Choroid plexus epithelial cell (primary cell): ENCODE data around the gene SULT1C4.
A peak's percentile ranks its signal among the peaks of the same experiment; 100 is the strongest.
"Not testable (repeated sequence)": the region's sequence is repeated elsewhere in the genome, so short reads cannot be mapped to it uniquely, and the experiment has no call there.

ENCODE experiments used
- DNase-seq: peaks from one replicate; pipeline ENCODE4 v3.0.0-alpha.2; 2010; ENCODE audit warnings: low read depth
- H3K4me3 ChIP-seq: 2 replicates; pipeline ENCODE4 v1.5.1; 2011; ENCODE audit warnings: low read depth, mild to moderate bottlenecking, control low read depth, low read length, moderate library complexity
- CTCF ChIP-seq: conservative IDR thresholded peaks from 2 replicates; pipeline ENCODE4 v1.5.1; 2011; ENCODE audit warnings: low read depth, mild to moderate bottlenecking, control low read depth, inconsistent platforms, low read length, moderate library complexity

The SULT1C4 gene

GRCh38 chr2:108348816-108349570 is 28.8 kb upstream of the SULT1C4 start:
- DNase-seq, result no peak
- TF ChIP-seq CTCF, result no peak
- no peak overlapping the region for H3K4me3 ChIP-seq

GRCh38 chr2:108349571-108349928 is 28.2 kb upstream of the SULT1C4 start:
- no peak overlapping the region for H3K4me3 ChIP-seq
- no peak for TF ChIP-seq CTCF
- DNase-seq, result no peak

DNA sequence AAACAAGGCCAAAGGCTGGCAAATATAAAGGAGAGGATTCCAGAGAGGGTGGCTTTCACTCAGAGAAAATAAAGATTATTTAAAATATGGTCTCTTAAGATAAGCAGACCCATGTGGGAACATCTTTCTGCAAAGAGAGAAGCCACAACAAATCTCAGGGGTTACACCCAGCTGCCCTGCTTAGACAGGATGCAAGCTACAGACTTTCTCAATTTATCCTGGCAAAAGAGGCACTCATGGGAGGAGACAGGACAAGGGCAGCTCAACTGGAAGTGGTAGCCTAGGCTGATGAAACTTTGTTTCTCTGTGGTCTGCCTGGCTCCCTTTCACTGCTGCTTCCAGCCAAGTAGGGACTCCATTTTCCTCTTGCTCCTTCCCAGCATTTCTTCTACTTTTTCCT is 25.9 kb upstream of the SULT1C4 start:
- H3K4me3 ChIP-seq, result no peak overlapping the region
- TF ChIP-seq CTCF, result no peak
- peak; percentile 36 for DNase-seq

DNA sequence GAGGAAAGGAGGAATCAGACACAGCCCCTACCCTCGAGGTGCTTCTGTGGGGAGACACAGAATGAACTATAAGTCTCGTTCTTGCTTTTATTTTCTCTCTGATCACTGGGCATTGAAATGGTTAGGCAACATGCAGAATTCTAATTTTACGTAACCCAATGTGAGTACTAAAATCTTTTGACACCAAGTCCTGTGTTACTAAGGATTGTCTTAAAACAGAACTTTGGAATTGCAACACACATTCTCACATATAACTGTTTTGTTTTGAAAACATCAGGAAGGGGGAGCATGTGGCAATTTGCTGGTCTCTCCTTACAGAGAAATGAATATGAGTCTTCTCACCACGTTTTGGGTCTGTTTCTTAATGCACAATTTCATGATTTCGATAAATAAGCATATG is 23.6 kb upstream of the SULT1C4 start:
- no peak overlapping the region for H3K4me3 ChIP-seq
- TF ChIP-seq CTCF, result no peak
- peak; percentile 39 for DNase-seq

- no peak overlapping the region for H3K4me3 ChIP-seq
- no peak for DNase-seq
- TF ChIP-seq CTCF, result no peak
Measured at GRCh38 chr2:108355906-108356734, 21.6 kb upstream of the SULT1C4 start.

DNA sequence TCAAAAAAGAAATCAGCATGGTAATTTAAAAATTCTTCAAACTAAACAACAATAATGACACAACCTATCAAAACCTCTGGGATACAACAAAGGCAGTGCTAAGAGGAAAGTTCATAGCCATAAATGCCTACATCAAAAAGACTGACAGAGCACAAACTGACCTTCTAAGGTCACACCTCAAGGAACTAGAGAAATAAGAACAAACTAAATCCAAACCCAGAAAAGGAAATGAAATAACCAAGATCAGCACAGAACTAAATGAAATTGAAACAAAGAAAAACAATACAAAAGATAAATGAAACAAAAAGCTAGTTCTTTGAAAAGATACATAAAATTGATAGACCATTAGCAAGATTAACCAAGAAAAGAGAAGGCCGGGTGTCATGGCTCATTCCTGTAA is 18.4 kb upstream of the SULT1C4 start:
- DNase-seq, H3K4me3 ChIP-seq: not testable (repeated sequence)

DNA sequence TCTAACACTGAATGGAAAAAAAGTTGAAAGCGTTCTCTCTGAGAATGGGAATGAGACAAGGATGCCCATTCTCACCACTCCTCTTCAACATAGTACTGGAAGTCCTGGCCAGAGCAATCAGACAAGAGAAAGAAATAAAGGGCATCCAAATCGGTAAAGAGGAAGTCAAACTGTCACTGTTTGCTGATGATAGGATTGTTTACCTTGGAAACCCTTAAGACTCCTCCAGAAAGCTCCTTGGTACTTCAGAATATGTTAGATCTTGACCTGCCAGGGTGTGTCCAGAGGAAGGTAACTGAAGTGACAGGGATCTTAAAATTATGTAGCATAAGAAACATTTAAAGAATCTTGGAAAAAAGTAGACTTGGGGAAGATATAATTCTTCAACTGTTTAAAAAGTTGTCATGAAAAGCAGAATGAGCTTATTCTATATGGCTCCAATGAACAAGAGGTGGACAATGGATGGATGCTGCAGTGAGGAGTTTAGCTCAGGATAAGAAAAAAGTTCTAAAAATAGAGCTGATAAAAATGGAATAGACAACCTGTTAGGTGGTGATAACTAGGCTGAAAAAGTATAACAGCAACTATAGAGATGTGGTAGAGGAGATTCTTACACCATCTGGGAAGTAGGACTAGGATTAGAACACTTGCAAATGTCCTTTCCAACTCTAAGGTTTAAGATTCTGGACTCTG is 16.8 kb upstream of the SULT1C4 start:
- no peak overlapping the region for H3K4me3 ChIP-seq
- no peak for TF ChIP-seq CTCF
- DNase-seq, result no peak
